Epithelial cell of prostate (primary cell): ENCODE data around the gene KIF20B.
"Not testable (repeated sequence)": the region's sequence is repeated elsewhere in the genome, so short reads cannot be mapped to it uniquely, and the experiment has no call there.

Experiments
- DNase-seq: peaks from one replicate; pipeline ENCODE4 v3.0.0-alpha.2; 2011; ENCODE audit warnings: low read depth, low spot score
- H3K27ac ChIP-seq: fragments of 450-650 bp; 2 replicates; pipeline ENCODE4 v1.5.1; 2017; ENCODE audit warnings: mild to moderate bottlenecking

The KIF20B gene

GRCh38 chr10:89773081-89773480, 71.7 kb downstream of the KIF20B start:
- no peak overlapping the region for H3K27ac ChIP-seq
- DNase-seq, result no peak

- DNase-seq, result no peak
- H3K27ac ChIP-seq, result no peak overlapping the region
Measured at GRCh38 chr10:89776665-89777064, 75.3 kb downstream of the KIF20B start.

GRCh38 chr10:89782470-89782869, 81.1 kb downstream of the KIF20B start:
- no peak for DNase-seq
- H3K27ac ChIP-seq, result no peak overlapping the region

- DNase-seq, result no peak
- no peak overlapping the region for H3K27ac ChIP-seq
Measured at GRCh38 chr10:89783406-89783805, 82.0 kb downstream of the KIF20B start.

GRCh38 chr10:89785095-89785494, 83.7 kb downstream of the KIF20B start:
- DNase-seq, result no peak
- no peak overlapping the region for H3K27ac ChIP-seq

- no peak for DNase-seq
- no peak overlapping the region for H3K27ac ChIP-seq
Measured at GRCh38 chr10:89789188-89789877, 87.9 kb downstream of the KIF20B start.

GRCh38 chr10:89792187-89792586, 90.8 kb downstream of the KIF20B start:
- no peak overlapping the region for H3K27ac ChIP-seq
- DNase-seq, result no peak

GRCh38 chr10:89793649-89794254, 92.4 kb downstream of the KIF20B start:
- peak; percentile 5 for DNase-seq

GRCh38 chr10:89795840-89796239, 94.5 kb downstream of the KIF20B start:
- no peak overlapping the region for H3K27ac ChIP-seq
- DNase-seq, result no peak

More at GRCh38 chr10:89793649-89794254, 92.4 kb downstream of the KIF20B start:
- H3K27ac ChIP-seq, result no peak overlapping the region

GRCh38 chr10:89798092-89798491, 96.7 kb downstream of the KIF20B start:
- no peak overlapping the region for H3K27ac ChIP-seq
- DNase-seq, result no peak

- no peak for DNase-seq
- H3K27ac ChIP-seq, result no peak overlapping the region
Measured at GRCh38 chr10:89799573-89799972, 98.2 kb downstream of the KIF20B start.

GRCh38 chr10:89805599-89806013, 104.2 kb downstream of the KIF20B start:
- DNase-seq, result no peak
- no peak overlapping the region for H3K27ac ChIP-seq

GRCh38 chr10:89808842-89809241, 107.5 kb downstream of the KIF20B start:
- no peak overlapping the region for H3K27ac ChIP-seq
- no peak for DNase-seq

GRCh38 chr10:89809766-89810165, 108.4 kb downstream of the KIF20B start:
- no peak for DNase-seq
- H3K27ac ChIP-seq, result no peak overlapping the region

GRCh38 chr10:89810908-89811525, 109.6 kb downstream of the KIF20B start:
- no peak for DNase-seq
- H3K27ac ChIP-seq, result no peak overlapping the region

GRCh38 chr10:89813546-89813945, 112.2 kb downstream of the KIF20B start:
- no peak for DNase-seq
- no peak overlapping the region for H3K27ac ChIP-seq

- no peak for DNase-seq
- no peak overlapping the region for H3K27ac ChIP-seq
Measured at GRCh38 chr10:89814278-89814677, 112.9 kb downstream of the KIF20B start.

GRCh38 chr10:89815049-89815853, 113.9 kb downstream of the KIF20B start:
- H3K27ac ChIP-seq, result no peak overlapping the region
- no peak for DNase-seq

- DNase-seq, result not testable (repeated sequence)
Measured at GRCh38 chr10:89819008-89819407, 117.6 kb downstream of the KIF20B start.

More at GRCh38 chr10:89819008-89819407, 117.6 kb downstream of the KIF20B start:
- H3K27ac ChIP-seq, result not testable (repeated sequence)
